Adrenal gland (tissue), 5 donors: ENCODE measurements around the gene GTF2IRD1.

Experiments used
- POLR2A ChIP-seq, 2 donors: fragments of 450-650 bp; IDR thresholded peaks; one replicate each; pipeline ENCODE4 v1.6.1; 2017; ENCODE audit warnings: antibody characterized with exemption in 2 of 2, mild to moderate bottlenecking in 2 of 2, moderate library complexity in 1 of 2
- TF ChIP-seq, protein P1 (sequence below), 6 experiments: fragments of 450-650 bp in 4 of 6; fragments of 200-600 bp in 2 of 6; sonication (generic) in 1 of 6; IDR thresholded peaks; 1 replicate in 5 of 6; 2 replicates in 1 of 6; pipeline versions ENCODE4 v1.5.1 to v1.8.0; 2016 to 2021; ENCODE audit warnings: antibody characterized with exemption in 6 of 6, mild to moderate bottlenecking in 2 of 6, moderate library complexity in 1 of 6
- donor health status: DM: no; HTN: no; CAD: no.

- TF ChIP-seq POLR2A (IDR thresholded peaks at IDR 0.05): no peak
- TF ChIP-seq, protein P1, sequence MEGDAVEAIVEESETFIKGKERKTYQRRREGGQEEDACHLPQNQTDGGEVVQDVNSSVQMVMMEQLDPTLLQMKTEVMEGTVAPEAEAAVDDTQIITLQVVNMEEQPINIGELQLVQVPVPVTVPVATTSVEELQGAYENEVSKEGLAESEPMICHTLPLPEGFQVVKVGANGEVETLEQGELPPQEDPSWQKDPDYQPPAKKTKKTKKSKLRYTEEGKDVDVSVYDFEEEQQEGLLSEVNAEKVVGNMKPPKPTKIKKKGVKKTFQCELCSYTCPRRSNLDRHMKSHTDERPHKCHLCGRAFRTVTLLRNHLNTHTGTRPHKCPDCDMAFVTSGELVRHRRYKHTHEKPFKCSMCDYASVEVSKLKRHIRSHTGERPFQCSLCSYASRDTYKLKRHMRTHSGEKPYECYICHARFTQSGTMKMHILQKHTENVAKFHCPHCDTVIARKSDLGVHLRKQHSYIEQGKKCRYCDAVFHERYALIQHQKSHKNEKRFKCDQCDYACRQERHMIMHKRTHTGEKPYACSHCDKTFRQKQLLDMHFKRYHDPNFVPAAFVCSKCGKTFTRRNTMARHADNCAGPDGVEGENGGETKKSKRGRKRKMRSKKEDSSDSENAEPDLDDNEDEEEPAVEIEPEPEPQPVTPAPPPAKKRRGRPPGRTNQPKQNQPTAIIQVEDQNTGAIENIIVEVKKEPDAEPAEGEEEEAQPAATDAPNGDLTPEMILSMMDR (IDR thresholded peaks at IDR 0.05): no peak
These were observed 62.5 kb downstream of the GTF2IRD1 start for GRCh38 chr7:74516214-74516613.
